A204.1 (cell line): ENCODE data around the gene DICER1.
"Not testable (repeated sequence)": the region's sequence is repeated elsewhere in the genome, so short reads cannot be mapped to it uniquely, and the experiment has no call there.

ENCODE experiments used
- FAIRE-seq: peaks from 2 replicates; lab custom pipeline; 2012; peaks lifted over from hg19 to GRCh38; lab: Jason Lieb, UNC

DICER1 gene

DNA sequence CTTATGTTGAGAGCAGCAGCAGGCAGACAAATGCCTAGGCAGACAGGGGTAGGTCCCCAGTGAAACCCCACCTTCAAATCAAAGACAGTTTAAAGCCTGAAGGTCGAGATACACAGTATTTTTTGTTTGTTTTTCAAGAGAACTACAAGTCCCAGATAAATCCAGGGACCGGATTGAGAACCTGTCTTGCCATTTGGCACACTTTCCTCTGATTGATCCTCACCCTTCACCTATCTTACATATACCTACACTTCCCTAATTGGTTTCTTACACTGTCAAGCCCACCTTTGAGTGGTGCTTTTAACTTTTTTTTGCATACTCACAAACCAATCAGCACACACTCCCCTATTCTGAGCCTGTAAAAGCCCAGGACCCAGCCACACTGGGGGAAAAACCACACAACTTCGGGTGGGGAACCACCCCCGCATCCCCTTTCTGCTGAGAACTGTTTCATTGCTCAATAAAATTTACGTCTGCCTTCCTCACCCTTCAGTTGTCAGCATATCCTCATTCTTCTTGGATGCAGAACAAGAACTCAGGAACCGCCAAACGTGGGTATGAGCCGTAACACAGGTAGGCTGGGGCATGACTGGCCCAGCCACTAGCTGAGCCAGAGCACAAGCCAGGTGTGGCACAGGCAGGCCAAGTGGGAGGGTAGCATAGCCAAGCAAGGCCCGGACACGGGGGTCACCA lies 11.1 kb downstream of the DICER1 start:
- no peak for FAIRE-seq

DNA sequence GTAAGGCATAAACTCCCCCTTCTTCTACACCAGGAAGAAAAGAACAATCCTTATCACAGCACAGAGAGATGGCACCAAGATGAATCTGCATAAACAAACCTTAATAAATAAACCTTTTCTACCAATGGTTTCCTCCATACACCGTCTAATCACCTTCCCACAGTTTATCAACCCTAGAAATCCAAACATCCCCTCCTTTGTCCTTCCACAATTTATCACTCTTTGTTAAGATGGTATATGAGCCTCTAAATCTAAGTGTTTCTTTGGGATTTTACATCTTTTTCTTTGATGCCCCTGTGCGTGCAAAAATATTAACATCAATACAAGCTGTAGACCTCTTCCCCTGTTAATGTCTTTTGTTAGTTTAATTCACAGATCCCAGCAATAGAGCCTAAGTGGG lies 12.5 kb downstream of the DICER1 start:
- FAIRE-seq: no peak

DNA sequence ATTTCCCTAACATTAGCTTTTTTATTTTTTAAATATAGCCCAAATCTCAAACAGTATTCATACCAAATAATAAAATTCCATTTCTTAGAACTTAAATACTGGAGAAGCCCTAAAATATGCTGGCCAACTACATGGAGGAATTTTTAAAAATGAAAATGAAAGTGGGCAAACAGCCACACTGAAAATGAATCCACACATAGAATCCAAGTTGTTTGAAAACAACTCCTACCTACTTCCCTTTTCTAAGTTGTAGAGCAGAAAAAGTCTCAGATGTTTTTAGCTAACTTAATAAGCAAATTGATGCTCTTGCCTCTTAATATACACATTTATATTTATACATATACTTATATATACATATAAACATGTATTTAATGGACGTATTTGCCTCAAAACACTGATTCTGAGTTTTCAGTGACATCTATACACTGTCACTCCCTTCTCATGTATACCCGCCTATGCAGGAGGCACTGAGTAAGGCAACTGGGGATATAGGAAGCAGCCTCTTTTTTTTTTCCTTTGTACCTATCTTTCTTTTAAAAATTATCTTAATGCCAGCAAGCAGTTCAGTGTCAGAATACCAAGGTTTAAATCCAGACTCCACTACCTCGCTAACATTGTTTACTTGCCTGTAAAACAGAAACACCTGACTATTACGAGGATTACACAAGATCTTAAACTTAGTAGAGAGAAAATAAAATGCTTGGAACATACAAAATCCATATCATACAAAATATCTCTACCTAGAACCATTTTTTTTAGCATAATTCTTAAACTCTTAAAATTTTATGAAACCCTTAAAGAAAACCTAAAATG lies 13.3 kb downstream of the DICER1 start:
- no peak for FAIRE-seq

DNA sequence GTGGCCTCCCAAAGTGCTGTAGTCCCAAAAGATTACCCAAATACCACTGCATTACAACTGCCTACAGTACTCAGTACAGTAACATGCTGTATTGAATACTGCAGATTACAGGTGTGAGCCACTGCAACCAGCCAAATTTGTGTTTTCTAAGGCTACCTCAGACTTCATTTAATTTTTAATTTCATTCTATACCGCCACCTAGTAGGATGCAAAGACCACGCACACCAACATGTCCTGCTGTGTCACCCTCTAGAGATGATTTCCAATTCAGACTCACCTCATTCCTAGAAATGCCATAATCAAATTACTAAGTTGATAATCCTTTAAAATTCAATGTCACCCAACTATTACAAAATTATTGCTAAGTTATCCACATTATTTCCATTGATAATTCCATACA lies 15.1 kb downstream of the DICER1 start:
- FAIRE-seq: no peak

- FAIRE-seq: no peak
Measured at GRCh38 chr14:95141684-95142083, 15.6 kb downstream of the DICER1 start.

DNA sequence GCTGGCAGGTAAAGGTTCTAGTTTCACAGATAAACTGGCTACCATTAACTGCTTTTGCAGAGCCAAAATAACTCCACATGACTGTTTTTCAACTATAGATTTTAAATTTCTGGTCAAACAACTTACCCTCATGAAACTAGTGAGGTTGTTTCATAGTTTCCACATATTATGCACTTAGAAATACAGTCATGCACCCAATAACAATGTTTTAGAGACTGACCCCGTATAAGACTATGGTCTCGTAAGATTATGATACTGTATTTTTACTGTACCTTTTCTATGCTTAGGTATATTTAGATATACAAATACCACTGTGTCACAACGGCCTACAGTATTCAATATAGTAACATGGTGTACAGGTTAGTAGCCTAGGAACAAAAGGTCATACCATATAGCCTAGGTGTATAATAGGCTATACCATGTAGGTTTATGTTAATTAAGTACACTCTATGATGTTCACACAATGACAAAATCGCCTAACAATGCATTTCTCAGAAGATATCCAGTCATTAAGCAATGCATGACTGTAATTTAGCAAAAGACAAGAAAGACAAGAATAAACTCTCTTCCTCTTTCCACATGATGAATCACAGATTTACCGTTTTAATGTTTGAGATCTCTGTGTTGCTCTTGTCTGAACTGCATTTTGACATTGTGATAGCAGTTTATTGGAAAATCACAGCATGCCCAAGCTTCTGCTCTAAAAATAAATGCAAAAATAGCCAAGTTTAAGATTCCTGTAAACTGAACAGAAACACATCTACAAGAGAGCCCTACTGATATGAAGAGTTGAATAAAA lies 17.1 kb downstream of the DICER1 start:
- FAIRE-seq: no peak

DNA sequence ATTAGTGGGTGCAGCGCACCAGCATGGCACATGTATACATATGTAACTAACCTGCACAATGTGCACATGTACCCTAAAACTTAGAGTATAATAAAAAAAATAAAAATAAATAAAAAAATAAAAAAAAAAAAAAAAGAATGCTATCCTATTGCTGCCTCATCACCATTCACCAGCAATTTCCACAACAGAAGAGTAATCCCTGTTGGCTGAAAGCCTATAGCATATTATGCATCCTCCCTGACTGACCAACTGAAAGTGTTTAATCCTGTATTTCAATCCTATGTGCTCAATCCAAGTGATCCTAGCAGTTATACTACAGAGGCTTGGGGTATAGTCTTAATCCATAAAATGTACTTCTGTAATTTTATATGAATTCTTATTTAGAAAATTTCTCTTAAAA lies 18.5 kb downstream of the DICER1 start:
- FAIRE-seq: no peak

DNA sequence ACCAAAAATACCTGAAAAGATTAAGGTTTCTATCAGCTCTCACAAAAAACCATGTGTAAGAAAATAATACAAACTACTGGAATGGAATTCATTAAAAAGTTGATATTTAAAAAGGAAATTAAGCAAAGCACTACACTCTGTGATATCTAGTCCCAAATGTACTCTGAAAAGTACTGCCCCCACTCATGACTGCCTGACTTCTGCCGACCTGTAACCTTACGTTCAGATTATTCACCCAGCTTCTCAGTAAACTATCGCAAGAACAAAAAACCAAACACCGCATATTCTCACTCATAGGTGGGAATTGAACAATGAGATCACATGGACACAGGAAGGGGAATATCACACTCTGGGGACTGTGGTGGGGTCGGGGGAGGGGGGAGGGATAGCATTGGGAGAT lies 18.9 kb downstream of the DICER1 start:
- FAIRE-seq: not testable (repeated sequence)

GRCh38 chr14:95137804-95138167 lies 19.5 kb downstream of the DICER1 start:
- FAIRE-seq: no peak

DNA sequence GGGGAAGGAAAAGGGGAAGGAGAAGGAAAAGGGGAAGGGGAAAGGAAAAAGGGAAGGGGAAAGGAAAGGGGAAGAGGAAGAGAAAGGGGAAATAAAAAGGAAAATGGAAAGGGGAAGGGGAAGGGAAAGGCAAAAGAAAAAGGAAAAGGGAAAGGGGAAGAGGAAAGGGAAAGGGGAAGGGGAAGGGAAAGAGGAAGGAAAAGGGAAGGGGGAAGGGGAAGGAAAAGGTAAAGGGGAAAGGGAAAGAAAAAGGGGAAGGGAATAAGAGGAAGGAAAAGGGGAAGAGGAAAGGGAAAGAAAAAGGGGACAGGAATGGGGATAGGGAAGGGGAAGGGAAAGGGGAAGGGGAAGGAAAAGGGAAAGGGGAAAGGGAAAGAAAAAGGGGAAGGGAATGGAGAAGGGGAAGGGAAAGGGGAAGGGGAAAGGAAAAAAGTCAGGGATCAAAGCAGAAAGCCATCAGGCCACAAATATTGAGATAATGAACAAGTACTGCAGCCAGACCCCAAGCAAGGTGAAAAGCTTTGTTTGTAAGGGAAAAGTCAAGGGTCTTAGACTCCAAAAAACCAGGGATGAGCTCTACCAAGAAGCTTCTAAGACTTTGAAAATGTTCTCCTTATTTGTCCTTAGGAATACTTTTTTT lies 20.0 kb downstream of the DICER1 start:
- no peak for FAIRE-seq

DNA sequence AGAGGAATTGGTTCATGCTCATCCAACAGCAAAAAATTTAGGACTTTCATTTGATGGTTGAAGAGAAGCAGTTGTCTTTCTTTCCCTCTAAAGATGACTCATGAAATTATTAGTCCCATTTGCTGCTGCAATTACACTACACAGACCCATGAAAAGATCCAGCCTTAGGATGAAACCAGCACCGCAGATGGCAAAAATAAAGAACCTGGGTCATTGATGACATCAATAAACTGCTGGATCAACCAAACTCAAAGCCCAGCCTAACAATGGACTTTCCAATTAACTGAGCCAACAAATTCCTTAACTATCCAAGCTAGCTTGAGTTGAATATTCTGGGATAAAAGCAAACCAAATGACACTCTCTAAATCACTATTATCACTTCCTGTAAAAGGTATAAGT lies 20.7 kb downstream of the DICER1 start:
- FAIRE-seq: no peak

- no peak for FAIRE-seq
Measured at GRCh38 chr14:95134304-95134933, 22.9 kb downstream of the DICER1 start.

DNA sequence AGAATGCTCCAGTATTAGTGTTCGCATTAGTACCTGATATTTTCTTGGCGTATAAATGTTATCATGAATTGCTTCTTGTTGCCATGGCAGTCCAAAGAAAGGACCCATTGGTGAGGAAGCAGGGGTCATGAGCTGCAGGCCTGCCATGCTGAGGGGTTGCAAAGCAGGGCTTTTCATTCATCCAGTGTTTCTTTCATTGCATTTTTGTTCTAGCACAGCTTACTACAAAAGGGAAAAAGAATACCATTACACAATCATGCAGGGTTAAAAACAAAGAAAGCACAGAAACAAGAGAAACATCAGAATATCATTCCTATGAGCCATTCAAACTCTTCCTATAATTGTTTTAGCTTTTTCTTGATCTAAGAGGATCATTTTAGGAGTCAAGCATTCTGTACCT lies 24.0 kb downstream of the DICER1 start:
- no peak for FAIRE-seq

DNA sequence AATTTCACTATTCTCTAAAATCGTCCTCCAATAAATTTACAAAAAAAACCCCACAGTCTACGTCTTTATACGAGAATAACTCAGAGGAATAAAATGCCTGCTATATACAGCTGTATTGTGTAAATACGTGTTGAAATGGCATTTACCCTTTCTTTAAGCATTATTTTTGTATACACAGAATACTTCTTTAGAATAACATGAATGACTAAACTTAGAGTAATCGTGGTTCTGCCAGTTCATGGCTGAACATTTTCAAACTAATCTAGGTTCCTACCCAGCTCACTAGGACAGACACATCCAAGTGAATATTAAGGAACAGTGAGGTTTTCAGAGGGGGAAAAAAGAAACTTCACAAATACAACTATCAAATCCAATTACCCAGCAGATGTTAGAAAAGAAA lies 24.6 kb downstream of the DICER1 start:
- FAIRE-seq: no peak

- FAIRE-seq: no peak
Measured at GRCh38 chr14:95130549-95130948, 26.8 kb downstream of the DICER1 start.

- FAIRE-seq: no peak
Measured at GRCh38 chr14:95128140-95128539, 29.2 kb downstream of the DICER1 start.

DNA sequence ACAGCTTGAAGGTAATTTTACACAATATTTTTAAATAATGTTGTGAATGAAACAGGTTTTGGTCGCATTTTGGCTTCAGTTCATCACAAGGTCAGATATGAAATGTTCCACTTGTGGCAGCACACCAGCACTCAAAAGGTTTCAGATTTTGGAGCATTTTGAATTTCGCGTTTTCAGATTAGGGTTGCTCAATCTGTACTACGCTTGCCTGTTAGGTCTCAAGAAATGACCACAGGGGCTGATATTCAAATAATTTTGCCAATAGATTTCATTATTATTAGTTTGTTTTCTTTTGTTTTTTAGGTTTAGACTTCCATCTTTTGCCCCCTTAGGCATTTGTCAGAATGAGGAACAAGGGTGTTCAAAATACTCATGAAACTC lies 29.8 kb downstream of the DICER1 start:
- no peak for FAIRE-seq

GRCh38 chr14:95126906-95127530 lies 30.3 kb downstream of the DICER1 start:
- no peak for FAIRE-seq

- FAIRE-seq: no peak
Measured at GRCh38 chr14:95125915-95126314, 31.4 kb downstream of the DICER1 start.

- no peak for FAIRE-seq
Measured at GRCh38 chr14:95125221-95125620, 32.1 kb downstream of the DICER1 start.

DNA sequence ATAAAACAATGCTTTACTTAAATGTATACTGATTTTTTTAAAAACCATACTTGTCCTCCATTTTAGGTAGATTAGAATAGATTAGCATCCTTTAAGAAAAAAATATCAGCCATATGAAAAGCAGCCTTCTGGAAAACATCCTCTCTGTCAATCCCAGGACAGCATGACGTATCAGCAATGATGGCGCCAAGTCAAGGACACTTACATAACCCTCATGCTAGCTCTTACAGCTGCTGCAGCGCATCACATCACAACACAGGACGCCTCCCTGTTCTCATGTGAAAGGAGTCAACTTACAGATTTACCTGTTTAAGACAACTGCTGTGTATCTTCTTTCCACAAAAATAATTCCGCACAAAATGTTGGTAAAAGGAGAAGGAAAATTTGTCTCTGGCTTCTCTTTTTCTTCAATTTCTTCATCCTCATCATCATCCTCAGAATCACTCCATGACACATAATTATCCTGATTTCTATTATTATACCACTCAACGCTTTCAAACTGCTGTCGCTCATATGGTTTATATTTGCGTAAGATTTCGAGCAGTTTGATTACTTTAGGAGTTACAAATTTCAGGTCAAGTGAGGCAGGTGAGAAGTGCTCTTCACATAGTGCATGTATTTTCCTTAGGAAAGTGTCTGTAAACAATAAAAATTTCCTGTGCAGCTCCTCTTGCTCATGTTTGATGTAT lies 33.3 kb downstream of the DICER1 start:
- FAIRE-seq: no peak
